ENCODE measurements around the gene ZDHHC13.
"Not testable (repeated sequence)": the region's sequence is repeated elsewhere in the genome, so short reads cannot be mapped to it uniquely, and the experiment has no call there.

ZDHHC13 gene

GRCh38 chr11:19100885-19101284, 16.1 kb upstream of the ZDHHC13 start:
- no peak for DNase-seq

- DNase-seq = no peak
Observed at GRCh38 chr11:19101796-19102520, 15.0 kb upstream of the ZDHHC13 start.

GRCh38 chr11:19102521-19102900, 14.5 kb upstream of the ZDHHC13 start:
- no peak for DNase-seq

GRCh38 chr11:19105011-19105410, 12.0 kb upstream of the ZDHHC13 start:
- no peak for DNase-seq

- no peak for DNase-seq
Observed at GRCh38 chr11:19107125-19107524, 9.8 kb upstream of the ZDHHC13 start.

- peak; percentile 27 for DNase-seq
Observed at GRCh38 chr11:19110295-19110694, 6.7 kb upstream of the ZDHHC13 start.

- no peak for DNase-seq
Observed at GRCh38 chr11:19111809-19112208, 5.2 kb upstream of the ZDHHC13 start.

- DNase-seq = no peak
Observed at GRCh38 chr11:19116276-19116970, 545 bp upstream of the ZDHHC13 start.

GRCh38 chr11:19117760-19118097, 761 bp downstream of the ZDHHC13 start:
- DNase-seq = peak; percentile 30

GRCh38 chr11:19121646-19122045, 4.7 kb downstream of the ZDHHC13 start:
- peak; percentile 23 for DNase-seq

GRCh38 chr11:19122960-19123615, 6.1 kb downstream of the ZDHHC13 start:
- no peak for DNase-seq

GRCh38 chr11:19126562-19127325, 9.8 kb downstream of the ZDHHC13 start:
- not testable (repeated sequence) for DNase-seq

GRCh38 chr11:19134004-19134403, 17.0 kb downstream of the ZDHHC13 start:
- no peak for DNase-seq

GRCh38 chr11:19136884-19137283, 19.9 kb downstream of the ZDHHC13 start:
- not testable (repeated sequence) for DNase-seq

- DNase-seq = no peak
Observed at GRCh38 chr11:19145319-19145718, 28.4 kb downstream of the ZDHHC13 start.

- DNase-seq = no peak
Observed at GRCh38 chr11:19156892-19157291, 39.9 kb downstream of the ZDHHC13 start.

GRCh38 chr11:19160847-19161246, 43.9 kb downstream of the ZDHHC13 start:
- DNase-seq = peak; percentile 49

- DNase-seq = no peak
Observed at GRCh38 chr11:19161651-19162050, 44.7 kb downstream of the ZDHHC13 start.

GRCh38 chr11:19162951-19163505, 46.1 kb downstream of the ZDHHC13 start:
- DNase-seq = no peak

GRCh38 chr11:19163617-19164016, 46.6 kb downstream of the ZDHHC13 start:
- peak; percentile 12 for DNase-seq

GRCh38 chr11:19164230-19164855, 47.4 kb downstream of the ZDHHC13 start:
- no peak for DNase-seq

GRCh38 chr11:19164881-19165280, 47.9 kb downstream of the ZDHHC13 start:
- DNase-seq = no peak

GRCh38 chr11:19168090-19168489, 51.1 kb downstream of the ZDHHC13 start:
- no peak for DNase-seq
